ENCODE data around the gene ECM2. TPM values are rescaled to one million over a fixed set of nuclear protein-coding genes. Genes with fewer than 3 reads are reported as not detected.

ECM2 gene
- total and polyA plus RNA-seq, 2 of the 13 experiments (the other 11 are each of a cell fraction or from before 2014, with no cell fraction given), result 0.37 TPM; not detected in 1

DNA sequence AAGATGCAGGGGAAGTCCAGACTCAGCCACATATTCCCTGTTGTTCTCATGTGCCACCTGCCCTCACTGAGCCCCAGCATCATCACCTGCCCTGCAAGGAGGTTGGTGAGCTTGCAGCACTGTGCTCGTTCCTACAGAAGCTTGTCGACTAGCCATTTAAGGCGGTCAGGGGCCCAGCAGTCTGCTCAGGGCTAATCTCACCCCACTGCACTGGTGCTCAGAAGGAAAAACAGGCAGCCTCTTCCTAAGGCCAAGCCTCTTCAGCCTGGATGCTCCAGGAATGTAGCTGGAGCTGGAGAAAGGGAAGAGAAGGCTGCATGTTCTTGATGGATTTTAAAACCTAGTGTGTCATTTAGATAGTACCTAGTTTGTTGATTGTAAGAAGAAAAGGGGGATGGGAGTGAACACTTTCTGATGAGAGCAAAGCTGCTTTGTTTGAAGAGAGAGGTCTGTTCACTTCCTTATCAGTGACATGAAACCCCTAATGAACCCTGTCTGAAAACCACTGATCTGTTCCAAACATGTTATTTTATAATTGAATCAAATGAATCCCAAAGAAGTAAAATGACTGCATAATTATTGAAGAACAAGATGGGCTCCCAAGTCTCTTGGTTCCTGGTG, 42.9 kb downstream of the ECM2 start:
- in situ Hi-C loops (cut with HindIII; ENCODE audit: extremely low pct_ligation_motif_present, low pct_unique_long_range_greater_than_20kb), result no loop called here
- no peak for ATAC-seq

More for the DNA sequence above, 42.9 kb downstream of the ECM2 start:
- no peaks in the 10 kb centered on the region for H3K4me1 ChIP-seq (ENCODE audit: insufficient read depth, low read length)
- H3K9me3 ChIP-seq (ENCODE audit: low read length), result no peaks in the 10 kb centered on the region
- DNase-seq (ENCODE audit: low spot score) (no peak), FAIRE-seq (no peak)
- POLR2A ChIA-PET, result no interaction called here
- no peak overlapping the region for H3K27ac ChIP-seq (ENCODE audit: extremely low read length, insufficient read depth, low read length)
- H3K79me2 ChIP-seq (ENCODE audit: insufficient read depth, low read length), result no peaks in the 10 kb centered on the region
- no peaks in the 10 kb centered on the region for H3K27me3 ChIP-seq (ENCODE audit: control insufficient read depth in 1 of 2, insufficient read depth in 2 of 2, low read length in 2 of 2)
- H3K4me2 ChIP-seq (ENCODE audit: low read depth, low read length), result no peak overlapping the region
- H4K20me1 ChIP-seq (ENCODE audit: insufficient read depth, low read length), result no peaks in the 10 kb centered on the region
- no peak overlapping the region for H3K9ac ChIP-seq (ENCODE audit: insufficient read depth, low read depth, low read length)
- intact Hi-C loops (cut with micrococcal nuclease; ENCODE audit: unreplicated experiment), result no loop called here
- no peak for TF ChIP-seq MTF2 (CRISPR knock-in tag; IDR thresholded peaks at IDR 0.05; ENCODE audit: borderline replicate concordance)
- TF ChIP-seq MEF2D (CRISPR knock-in tag; IDR thresholded peaks at IDR 0.05), result no peak
- no peak for TF ChIP-seq JUN (CRISPR knock-in tag; IDR thresholded peaks at IDR 0.05)
- TF ChIP-seq CREB1 (IDR thresholded peaks at IDR 0.05), result no peak
- TF ChIP-seq CREB1 (CRISPR knock-in tag; IDR thresholded peaks at IDR 0.05), result no peak
- TF ChIP-seq, protein P1, sequence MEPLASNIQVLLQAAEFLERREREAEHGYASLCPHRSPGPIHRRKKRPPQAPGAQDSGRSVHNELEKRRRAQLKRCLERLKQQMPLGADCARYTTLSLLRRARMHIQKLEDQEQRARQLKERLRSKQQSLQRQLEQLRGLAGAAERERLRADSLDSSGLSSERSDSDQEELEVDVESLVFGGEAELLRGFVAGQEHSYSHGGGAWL (CRISPR knock-in tag; IDR thresholded peaks at IDR 0.05), result no peak
- TF ChIP-seq, protein P2, sequence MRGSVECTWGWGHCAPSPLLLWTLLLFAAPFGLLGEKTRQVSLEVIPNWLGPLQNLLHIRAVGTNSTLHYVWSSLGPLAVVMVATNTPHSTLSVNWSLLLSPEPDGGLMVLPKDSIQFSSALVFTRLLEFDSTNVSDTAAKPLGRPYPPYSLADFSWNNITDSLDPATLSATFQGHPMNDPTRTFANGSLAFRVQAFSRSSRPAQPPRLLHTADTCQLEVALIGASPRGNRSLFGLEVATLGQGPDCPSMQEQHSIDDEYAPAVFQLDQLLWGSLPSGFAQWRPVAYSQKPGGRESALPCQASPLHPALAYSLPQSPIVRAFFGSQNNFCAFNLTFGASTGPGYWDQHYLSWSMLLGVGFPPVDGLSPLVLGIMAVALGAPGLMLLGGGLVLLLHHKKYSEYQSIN (CRISPR knock-in tag; IDR thresholded peaks at IDR 0.05; ENCODE audit: borderline replicate concordance), result no peak
- TF ChIP-seq, protein P3, sequence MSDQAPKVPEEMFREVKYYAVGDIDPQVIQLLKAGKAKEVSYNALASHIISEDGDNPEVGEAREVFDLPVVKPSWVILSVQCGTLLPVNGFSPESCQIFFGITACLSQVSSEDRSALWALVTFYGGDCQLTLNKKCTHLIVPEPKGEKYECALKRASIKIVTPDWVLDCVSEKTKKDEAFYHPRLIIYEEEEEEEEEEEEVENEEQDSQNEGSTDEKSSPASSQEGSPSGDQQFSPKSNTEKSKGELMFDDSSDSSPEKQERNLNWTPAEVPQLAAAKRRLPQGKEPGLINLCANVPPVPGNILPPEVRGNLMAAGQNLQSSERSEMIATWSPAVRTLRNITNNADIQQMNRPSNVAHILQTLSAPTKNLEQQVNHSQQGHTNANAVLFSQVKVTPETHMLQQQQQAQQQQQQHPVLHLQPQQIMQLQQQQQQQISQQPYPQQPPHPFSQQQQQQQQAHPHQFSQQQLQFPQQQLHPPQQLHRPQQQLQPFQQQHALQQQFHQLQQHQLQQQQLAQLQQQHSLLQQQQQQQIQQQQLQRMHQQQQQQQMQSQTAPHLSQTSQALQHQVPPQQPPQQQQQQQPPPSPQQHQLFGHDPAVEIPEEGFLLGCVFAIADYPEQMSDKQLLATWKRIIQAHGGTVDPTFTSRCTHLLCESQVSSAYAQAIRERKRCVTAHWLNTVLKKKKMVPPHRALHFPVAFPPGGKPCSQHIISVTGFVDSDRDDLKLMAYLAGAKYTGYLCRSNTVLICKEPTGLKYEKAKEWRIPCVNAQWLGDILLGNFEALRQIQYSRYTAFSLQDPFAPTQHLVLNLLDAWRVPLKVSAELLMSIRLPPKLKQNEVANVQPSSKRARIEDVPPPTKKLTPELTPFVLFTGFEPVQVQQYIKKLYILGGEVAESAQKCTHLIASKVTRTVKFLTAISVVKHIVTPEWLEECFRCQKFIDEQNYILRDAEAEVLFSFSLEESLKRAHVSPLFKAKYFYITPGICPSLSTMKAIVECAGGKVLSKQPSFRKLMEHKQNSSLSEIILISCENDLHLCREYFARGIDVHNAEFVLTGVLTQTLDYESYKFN (CRISPR knock-in tag; conservative IDR thresholded peaks at IDR 0.05), result no peak
- TF ChIP-seq SYNCRIP (IDR thresholded peaks at IDR 0.05; ENCODE audit: insufficient read depth, low read depth, low read length), result no peak
- no peak for TF ChIP-seq ZNF775 (CRISPR knock-in tag; IDR thresholded peaks at IDR 0.05; ENCODE audit: borderline replicate concordance)
- TF ChIP-seq NFE2L1 (CRISPR knock-in tag; IDR thresholded peaks at IDR 0.05; ENCODE audit: borderline replicate concordance), result no peak
- no peak for TF ChIP-seq NONO (IDR thresholded peaks at IDR 0.05)
- TF ChIP-seq NONO (CRISPR knock-in tag; conservative IDR thresholded peaks at IDR 0.05), result no peak
- CTCF ChIA-PET (ENCODE audit: low intra/inter-chr PET ratio, low total read pairs), result no interaction called here
- no peak overlapping the region for H2AFZ ChIP-seq (ENCODE audit: low read length)
- H3K4me3 ChIP-seq (replicated peaks in 1 of 3; ENCODE audit: insufficient read depth in 1 of 3, low read depth in 2 of 3, low read length in 3 of 3), result no peak overlapping the region
- 90% methylated on average over 2 of the region's 3 CpGs for WGBS (ENCODE audit: low lambda C conversion rate)
- no TSS peak for BruUV-seq (replicated peaks)
- H3K36me3 ChIP-seq (replicated peaks in 1 of 2; ENCODE audit: control insufficient read depth in 1 of 2, insufficient read depth in 2 of 2, low read length in 2 of 2), result no peaks in the 10 kb centered on the region

Data from HepG2 (cell line).